GM20000 (cell line): Measurements from ENCODE around the gene EFTUD2.

Experiments used
- DNase-seq: peaks from one replicate; pipeline ENCODE4 v3.0.0; 2012; ENCODE audit warnings: low spot score
- TF ChIP-seq, protein P1 (sequence below): IDR thresholded peaks from 2 replicates; pipeline ENCODE4 v1.5.1; 2012; ENCODE audit warnings: mild to moderate bottlenecking, control low read depth; ENCODE audit errors: extremely low read depth, missing control alignments

The EFTUD2 gene

DNA sequence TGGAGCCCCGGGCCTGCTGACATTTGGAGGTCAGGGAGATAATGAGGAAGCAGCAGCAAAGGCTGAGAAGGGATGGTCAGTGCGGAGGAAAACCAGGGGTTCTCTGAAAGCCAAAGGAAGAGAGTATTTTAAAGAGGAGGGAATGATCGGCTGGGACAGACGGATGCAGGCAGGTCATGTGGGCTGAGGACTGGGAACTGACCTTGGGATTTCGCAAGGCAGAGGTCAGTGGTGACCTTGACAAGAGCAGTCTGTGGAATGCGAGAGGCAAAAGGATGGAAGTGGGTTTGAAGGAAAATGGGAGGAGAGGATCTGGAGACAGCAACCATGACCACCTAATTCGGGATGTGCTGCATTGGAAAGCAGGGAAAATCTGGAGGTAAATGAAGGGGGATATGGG lies 10.2 kb downstream of the EFTUD2 start:
- TF ChIP-seq, protein P1, sequence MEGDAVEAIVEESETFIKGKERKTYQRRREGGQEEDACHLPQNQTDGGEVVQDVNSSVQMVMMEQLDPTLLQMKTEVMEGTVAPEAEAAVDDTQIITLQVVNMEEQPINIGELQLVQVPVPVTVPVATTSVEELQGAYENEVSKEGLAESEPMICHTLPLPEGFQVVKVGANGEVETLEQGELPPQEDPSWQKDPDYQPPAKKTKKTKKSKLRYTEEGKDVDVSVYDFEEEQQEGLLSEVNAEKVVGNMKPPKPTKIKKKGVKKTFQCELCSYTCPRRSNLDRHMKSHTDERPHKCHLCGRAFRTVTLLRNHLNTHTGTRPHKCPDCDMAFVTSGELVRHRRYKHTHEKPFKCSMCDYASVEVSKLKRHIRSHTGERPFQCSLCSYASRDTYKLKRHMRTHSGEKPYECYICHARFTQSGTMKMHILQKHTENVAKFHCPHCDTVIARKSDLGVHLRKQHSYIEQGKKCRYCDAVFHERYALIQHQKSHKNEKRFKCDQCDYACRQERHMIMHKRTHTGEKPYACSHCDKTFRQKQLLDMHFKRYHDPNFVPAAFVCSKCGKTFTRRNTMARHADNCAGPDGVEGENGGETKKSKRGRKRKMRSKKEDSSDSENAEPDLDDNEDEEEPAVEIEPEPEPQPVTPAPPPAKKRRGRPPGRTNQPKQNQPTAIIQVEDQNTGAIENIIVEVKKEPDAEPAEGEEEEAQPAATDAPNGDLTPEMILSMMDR = no peak
- DNase-seq = no peak

GRCh38 chr17:44887971-44888954 lies 11.0 kb downstream of the EFTUD2 start:
- no peak for DNase-seq
- TF ChIP-seq, protein P1 = no peak

DNA sequence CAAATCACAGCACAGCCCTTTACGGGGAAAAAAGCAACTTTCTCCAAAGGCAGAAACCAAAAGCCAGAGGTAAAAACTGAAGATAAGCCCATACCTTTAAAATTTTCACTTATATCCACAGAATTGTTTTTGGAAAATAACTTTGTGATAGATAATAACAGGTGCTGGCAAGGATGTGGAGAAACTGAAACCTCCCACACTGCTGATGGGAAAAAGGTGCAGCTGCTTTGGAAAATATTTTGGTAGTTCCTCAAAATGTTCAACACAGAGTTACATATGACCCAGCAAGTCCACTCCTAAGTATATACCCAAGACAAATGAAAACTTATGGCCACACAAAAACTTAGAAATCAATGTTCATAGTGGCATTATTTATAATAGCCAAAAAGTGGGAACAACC lies 12.2 kb downstream of the EFTUD2 start:
- DNase-seq = no peak
- TF ChIP-seq, protein P1 = no peak

GRCh38 chr17:44884941-44885340 lies 14.3 kb downstream of the EFTUD2 start:
- TF ChIP-seq, protein P1 = no peak
- no peak for DNase-seq

DNA sequence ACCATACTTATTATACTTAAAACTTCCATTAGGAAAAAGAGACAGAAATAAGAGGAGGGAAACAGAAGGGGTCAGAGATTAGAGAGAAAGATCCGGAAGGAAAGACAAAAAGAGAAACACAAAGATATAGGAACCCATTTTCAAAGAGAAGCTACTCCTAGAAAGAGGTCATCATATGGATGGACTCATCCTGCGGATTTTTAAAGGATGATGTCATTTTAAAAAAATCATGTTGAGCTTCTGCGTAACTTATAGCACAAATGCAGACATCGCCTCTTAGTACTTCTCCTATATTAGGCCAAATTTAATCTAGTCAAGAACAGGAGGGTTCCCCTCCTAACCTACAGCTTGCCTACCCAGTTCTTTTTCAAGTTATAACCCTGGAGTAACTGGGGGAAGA lies 18.1 kb downstream of the EFTUD2 start:
- TF ChIP-seq, protein P1 = no peak
- no peak for DNase-seq

GRCh38 chr17:44880062-44880461 lies 19.2 kb downstream of the EFTUD2 start:
- TF ChIP-seq, protein P1 = no peak
- DNase-seq = no peak

- DNase-seq = no peak
Measured at GRCh38 chr17:44879376-44879775, 19.9 kb downstream of the EFTUD2 start.

More at GRCh38 chr17:44879376-44879775, 19.9 kb downstream of the EFTUD2 start:
- TF ChIP-seq, protein P1 = no peak
